HG03457 (cell line): Measurements from ENCODE around the gene WHAMM.

Experiments
- ATAC-seq: cut with Tn5 transposase; IDR thresholded peaks from one replicate; pipeline ENCODE4 v1.9.1; 2021; ENCODE audit warnings: moderate number of reproducible peaks; ENCODE audit not compliant: unreplicated experiment

WHAMM gene

GRCh38 chr15:82833362-82833682 is 23.9 kb downstream of the WHAMM start:
- no peak for ATAC-seq

DNA sequence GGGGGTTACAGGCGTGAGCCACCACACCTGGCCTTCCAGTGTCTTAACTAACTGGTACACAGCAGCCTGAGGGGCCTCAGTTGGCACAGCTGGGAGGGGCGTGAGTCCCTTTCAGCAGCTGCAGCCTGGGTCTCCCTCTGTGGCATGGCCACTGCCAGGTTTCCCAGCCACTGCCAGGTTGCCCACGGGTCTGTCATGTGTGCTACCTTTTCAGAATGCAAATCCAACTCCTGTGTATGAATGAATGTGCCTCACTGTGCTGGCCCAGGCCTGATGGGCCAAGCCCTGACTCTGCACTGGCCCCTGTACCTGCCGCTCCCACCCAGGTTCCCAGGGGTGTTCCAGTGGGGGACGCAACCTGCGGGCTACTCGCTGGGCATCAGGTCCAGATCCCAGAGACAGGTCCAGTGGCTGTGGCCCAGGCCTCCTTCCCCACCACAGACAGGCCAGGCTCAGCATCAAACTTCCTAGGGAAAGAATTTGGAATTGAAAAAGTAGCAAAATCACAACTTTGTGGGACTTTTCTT is 26.0 kb downstream of the WHAMM start:
- ATAC-seq: no peak

DNA sequence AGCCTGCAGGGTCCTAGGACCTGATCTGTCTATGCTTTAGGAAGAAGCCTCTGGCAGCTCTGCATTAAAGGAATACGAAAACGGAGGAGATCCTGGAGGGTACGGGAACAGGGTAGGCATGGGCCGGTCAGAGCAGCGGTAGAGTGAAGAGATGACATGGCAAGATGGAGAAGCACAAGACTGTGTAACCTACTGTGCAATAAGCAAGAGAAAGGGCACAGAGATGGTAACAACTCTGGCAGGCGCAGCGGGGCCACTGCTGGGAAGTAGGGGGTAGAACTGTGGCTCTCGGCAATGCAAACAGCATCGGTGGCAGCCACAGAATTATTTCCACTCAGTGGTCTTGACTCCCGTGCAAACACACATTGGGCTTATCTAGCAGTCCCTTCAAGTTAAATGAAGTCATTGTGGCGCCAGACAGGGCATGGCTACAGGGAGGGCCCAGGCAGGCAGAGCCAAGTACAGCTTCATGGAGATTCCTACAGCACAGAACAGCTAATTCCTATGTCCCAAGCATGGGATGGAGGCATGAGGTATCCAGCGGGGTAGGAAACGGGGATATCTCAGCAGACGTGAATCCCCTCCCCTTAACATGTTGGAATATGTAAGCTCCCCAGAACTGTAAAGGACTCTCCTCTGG is 28.8 kb downstream of the WHAMM start:
- no peak for ATAC-seq

DNA sequence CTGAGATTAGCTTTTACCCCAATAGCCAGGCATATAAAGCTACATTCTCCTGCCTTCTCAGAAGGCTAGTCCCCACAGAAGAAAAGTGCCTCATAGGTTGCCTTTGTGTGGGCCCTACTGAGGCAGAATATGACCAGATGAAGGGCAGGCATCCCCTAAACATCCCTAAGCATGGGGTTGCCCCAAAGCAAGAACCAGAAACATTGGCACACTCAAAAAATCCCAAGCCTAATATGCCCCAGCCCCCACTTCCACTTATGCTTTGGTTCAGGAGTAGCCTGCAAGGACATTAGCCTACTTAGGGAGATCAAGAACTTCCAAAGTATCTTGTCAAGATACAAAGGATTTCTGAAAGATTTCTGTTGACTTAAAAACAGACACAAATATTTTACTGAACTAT is 29.7 kb downstream of the WHAMM start:
- no peak for ATAC-seq

DNA sequence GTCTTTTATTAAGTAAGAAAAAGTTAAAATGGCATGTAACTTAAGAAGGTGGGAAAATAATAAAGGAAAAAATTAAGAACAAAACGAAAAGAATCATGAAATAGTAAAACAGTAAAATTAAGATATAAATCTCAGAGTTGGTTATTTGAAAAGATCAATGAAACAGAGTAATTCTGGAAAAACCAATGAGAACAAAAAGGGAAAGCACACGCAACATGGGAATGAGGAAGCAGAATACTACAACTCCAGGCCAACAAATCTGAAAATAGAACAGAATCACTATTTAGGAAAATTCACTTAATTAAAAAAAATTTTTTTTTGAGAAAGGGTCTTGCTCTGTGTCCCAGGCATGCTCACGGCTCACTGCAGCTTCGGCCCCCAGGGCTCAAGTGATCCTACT is 30.7 kb downstream of the WHAMM start:
- no peak for ATAC-seq

- ATAC-seq: no peak
Observed at GRCh38 chr15:82843566-82843965, 34.1 kb downstream of the WHAMM start.

- no peak for ATAC-seq
Observed at GRCh38 chr15:82845686-82846085, 36.3 kb downstream of the WHAMM start.

DNA sequence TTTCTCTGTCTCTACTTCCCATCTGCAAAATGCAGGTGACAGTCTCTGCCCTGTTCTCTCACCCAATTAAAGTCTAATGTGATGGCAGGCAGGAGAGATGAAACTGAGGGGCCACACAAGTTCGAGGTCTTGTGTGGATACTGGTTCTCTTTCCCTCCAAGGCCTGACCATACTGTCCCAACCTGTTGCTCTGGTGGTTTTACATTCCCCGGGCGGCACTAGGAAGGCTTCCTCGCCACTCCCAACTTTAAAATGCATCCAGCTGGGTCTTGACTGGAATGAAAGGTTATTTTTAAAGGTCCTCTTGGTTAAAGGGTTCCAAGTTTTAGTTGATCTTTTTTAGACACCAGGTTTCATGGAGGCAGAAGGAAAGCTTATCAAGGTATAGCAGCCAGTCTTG is 37.2 kb downstream of the WHAMM start:
- ATAC-seq: no peak

DNA sequence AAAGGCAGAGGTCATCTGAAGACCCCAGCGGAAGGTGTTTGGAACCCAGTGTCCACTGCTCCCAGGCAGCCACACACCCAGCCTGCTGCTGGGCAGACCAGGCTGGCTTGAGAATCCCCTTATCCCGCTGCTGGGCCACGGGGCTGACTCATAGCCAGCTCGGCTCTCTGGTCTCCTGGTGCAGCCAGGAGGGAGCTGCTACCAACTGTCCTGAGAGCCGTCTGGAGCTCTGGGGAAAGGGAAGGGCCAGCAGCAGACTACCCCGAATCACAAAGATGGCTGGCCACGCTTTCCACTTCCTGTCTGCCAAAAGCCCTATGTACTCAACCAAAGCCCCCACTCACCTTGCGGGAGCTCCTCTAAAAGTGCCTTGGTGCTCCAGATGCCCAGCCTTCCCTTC is 38.3 kb downstream of the WHAMM start:
- no peak for ATAC-seq

DNA sequence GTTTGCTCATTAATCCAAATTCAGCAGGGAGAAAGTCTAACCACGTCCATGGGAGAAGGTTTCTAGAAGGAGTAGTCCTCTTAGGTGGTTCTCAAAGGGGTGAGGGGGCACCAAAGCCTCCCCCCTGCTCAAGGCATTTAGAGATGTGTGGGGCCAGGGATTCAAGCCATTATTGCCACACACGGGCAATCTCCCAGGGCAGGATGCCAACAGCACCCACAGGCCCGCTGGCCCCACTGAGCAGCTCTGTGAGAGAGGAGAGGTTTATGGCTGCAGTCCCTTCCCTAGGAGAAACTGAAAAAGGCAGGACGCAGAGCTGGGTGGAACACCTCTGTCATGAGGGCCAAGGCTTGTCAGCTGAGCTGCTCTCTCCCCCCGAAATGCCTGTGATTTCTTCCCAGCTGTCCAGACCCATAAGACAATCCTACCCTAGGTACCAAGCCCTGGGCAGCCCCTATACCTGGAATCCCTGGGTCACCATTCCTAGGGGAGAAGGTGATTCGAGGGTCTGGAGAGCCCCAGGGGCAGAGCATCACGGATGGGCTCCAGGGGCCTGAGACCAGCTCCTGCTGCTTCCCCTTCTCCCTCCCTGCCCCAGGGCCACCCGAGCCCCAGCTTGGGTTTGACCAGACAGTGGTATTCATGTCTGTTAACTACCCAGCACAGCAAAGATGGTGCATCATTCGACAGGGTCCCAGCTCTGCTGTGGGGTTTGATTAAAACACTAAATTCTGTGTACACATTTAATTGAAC is 39.0 kb downstream of the WHAMM start:
- ATAC-seq: no peak

GRCh38 chr15:82849556-82850512 is 40.4 kb downstream of the WHAMM start:
- no peak for ATAC-seq

DNA sequence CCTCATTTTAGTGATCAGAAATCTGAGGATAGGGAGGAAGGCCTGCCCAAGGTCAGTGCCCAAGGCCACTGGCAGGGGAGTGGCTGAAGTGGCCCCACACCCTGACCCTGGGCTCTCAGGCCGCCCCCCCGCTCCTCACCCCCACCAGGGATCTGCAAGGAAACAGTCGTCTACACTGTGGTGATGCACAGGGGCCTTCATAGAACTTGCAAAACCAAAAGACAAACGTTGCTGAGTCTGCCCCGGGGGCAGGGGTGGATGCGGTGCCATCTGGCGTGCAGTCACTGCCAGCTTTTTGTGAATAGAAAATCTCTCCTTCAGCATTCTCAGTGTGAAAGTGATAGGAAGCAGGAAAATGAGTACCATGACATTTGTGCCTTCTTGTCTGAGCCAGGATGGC is 41.3 kb downstream of the WHAMM start:
- no peak for ATAC-seq

DNA sequence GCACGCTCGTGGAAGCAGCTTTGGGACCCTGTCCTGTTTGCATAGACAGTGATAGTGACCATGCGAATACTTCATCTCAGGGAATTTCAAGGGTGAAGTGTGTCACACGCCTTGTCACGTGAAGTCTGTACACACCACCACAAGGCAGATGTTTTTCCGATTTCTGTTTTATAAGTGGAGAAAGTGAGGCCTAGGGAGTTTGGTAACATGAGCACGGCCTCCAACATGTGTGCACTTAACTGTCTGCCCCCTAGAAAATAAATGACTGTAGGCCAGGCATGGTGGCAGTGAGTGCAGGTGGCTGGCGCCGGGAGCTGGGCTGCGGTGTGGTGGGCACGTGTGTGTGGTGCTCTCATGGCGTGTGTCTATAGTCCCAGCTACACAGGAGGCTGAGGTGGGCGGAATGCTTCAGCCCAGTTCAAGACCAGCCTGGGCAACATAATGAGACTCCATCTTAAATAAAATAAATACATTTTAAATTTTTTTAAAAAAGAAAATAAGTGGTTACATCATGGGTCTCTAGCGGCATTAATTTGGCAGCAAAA is 42.0 kb downstream of the WHAMM start:
- ATAC-seq: no peak

DNA sequence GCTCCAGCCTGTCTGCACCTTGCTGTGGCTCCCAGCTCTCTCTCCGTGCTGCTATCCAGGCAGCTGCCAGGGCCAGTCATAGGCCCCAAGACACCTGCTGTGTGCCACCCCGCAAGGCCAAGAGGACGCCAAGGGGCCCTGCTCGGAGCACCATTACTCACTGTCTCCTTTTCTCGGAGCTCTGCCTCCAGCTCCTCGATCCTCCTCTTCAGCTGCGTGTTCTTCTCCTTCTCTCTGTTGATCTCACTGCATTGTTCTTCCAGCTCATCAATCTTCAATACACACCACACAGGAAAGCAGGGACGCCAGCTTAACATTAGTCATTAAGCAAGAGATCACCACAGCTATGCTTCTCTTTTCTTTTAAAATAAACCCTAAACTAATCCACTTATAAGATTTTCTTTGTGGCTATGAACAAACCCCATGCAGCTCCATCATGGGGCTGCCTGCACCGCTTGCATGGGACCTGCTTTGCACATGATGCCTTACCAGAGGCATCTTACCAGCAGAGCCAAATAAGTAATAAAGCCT is 42.6 kb downstream of the WHAMM start:
- no peak for ATAC-seq

DNA sequence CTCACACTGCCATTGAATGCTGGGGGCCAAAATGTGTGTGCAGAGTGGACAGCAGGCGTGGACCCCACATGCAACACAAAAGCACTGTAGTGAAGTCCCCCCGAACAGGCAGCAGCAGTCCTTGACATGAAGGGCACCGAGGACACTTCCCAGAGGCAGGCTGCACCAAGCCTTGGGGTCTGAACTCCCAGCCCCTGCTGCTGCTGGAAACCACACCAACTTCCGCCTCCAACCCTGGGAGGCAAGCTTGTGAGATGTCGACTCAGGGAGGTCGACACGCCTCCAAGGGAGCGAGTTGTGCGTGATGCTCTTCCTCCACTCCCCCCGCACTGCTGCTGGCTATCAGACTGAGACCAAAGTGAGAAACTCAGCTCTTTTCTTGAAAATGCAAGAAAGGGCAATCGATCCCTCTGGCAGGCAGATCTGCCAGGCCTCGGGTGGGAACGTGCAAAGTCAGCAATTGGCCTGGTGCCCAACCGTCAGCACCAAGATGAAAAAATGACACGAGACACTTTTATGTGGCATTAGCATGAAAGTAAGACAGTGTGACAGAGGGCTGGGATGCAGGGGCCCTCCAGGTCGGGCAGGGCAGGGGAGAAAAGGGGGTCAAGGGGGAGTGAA is 43.6 kb downstream of the WHAMM start:
- no peak for ATAC-seq

- ATAC-seq: no peak
Observed at GRCh38 chr15:82854554-82854953, 45.1 kb downstream of the WHAMM start.

GRCh38 chr15:82855286-82856100 is 46.1 kb downstream of the WHAMM start:
- no peak for ATAC-seq

DNA sequence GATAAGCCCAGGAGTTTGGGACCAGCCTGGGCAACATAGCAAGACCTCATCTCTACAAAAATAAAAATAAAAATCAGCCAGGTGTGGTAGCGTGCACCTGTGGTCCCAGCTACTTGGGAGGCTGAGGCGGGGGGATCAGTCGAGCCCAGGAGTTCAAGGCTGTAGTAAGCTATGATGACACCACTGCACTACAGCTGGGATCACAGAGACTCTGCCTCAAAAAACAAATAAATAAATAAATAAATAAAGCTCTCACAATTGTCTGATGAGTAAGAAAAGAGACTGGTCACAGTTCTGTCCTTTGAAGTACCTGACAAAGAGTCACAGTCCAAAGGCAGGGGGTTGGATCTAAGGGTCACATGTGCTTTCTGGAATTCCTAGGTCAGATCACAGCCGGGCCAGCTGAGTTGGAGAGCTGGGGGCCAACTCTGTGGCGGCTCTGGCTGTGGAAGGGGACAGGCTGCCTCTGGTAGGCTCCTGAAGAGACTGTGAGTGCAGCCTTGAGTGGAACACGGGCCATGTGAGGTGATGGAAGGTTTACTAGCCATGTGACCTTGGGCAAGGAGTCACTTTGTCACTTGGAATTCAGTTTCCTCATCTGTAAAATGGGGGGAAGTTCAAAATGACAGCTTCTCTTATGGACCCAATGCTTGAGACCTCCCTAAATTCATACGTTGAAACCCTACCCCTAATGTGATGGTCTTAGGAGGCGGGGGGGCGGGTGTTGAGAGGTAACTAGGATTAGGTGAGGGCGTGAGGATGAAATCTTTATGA is 47.2 kb downstream of the WHAMM start:
- no peak for ATAC-seq

DNA sequence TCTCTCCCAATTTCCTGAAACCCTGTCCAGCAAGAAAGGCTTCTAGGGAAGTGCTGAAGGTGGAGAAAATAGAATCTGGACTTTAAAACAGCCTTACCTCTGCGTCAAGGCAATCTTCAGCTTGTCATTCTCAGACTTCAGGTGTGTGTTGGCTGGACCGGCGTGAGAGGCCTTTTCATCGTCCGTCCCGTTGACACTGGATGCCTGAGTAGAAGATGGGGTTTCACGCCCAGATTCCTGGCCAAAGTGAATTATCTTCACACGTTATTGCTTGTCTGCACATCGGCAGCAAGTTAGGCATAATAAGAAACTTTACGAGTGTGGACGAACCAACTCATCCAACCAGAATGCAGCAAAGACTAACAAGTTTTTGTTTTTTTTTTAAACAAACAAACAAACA is 49.5 kb downstream of the WHAMM start:
- no peak for ATAC-seq
